Measurements from ENCODE around the gene PRR12. TPM values are rescaled to one million over a fixed set of nuclear protein-coding genes. Genes with fewer than 3 reads are reported as not detected.

Gene PRR12
- total RNA-seq, 1 donor from 2014 or later: 32.0 TPM

DNA sequence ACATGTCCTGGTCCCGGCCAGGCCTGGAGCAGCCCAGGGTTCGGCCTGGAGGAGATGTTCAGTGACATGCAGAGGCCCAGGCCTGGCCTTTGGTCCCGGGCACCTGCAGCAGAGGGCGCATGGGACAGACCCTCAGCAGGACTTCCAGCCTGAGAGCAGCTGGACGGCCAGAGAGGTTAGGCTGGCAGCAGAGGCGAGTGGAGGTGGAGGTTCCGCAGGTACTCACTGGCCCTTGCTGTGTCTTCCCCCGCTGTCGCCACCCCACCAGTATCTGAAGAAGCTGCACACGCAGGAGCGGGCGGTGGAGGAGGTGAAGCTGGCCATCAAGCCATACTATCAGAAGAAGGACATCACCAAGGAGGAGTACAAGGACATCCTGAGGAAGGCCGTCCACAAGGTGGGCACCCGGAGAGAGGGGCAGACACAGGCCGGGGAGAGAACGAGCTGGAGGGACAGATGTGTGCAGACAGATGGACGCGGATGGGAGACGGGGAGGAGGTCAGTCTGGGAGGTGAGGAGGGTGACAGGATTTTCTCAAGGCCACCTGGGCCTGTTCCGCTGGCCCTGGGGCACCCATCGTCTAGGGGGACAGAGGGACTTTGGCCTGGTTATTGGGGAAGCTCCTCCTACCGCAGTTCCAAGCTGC lies 66.6 kb downstream of the PRR12 start:
- Histone ChIP-seq H3K27ac (no peak overlapping the region), H3K27me3 (ENCODE audit: low read depth) (no peaks in the 10 kb centered on the region), H3K4me1 (no peaks in the 10 kb centered on the region), H3K9me3 (no peaks in the 10 kb centered on the region), H3K4me3 (no peak overlapping the region), H3K36me3 (peaks cover 100% of the 10 kb centered on the region)
- DNase-seq (no peak), ATAC-seq (no peak)
- TF ChIP-seq, protein P1, sequence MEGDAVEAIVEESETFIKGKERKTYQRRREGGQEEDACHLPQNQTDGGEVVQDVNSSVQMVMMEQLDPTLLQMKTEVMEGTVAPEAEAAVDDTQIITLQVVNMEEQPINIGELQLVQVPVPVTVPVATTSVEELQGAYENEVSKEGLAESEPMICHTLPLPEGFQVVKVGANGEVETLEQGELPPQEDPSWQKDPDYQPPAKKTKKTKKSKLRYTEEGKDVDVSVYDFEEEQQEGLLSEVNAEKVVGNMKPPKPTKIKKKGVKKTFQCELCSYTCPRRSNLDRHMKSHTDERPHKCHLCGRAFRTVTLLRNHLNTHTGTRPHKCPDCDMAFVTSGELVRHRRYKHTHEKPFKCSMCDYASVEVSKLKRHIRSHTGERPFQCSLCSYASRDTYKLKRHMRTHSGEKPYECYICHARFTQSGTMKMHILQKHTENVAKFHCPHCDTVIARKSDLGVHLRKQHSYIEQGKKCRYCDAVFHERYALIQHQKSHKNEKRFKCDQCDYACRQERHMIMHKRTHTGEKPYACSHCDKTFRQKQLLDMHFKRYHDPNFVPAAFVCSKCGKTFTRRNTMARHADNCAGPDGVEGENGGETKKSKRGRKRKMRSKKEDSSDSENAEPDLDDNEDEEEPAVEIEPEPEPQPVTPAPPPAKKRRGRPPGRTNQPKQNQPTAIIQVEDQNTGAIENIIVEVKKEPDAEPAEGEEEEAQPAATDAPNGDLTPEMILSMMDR (IDR thresholded peaks at IDR 0.05): no peak
- intact Hi-C loops (cut with DNase I): no loop called here

DNA sequence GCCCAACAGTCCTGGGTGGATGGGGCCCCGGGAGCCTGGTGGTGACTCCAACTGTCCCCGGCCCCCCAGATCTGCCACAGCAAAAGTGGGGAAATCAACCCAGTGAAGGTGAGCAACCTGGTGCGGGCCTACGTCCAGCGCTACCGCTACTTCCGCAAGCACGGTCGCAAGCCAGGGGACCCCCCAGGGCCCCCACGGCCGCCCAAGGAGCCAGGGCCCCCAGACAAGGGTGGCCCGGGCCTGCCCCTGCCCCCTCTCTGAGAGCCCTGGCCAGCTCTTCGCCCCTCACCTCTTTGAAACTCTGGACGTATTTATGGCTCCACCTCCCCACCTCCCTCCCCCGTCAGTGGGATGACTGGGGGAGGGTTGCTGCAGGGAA lies 67.1 kb downstream of the PRR12 start:
- H3K4me3 ChIP-seq: no peak overlapping the region
- H3K36me3 ChIP-seq: peaks cover 100% of the 10 kb centered on the region
- H3K9me3 ChIP-seq: no peaks in the 10 kb centered on the region
- no peak for DNase-seq
- ATAC-seq: no peak
- peaks cover 2% of the 10 kb centered on the region for H3K4me1 ChIP-seq
- H3K27me3 ChIP-seq (ENCODE audit: low read depth): no peaks in the 10 kb centered on the region
- H3K27ac ChIP-seq: no peak overlapping the region
- TF ChIP-seq, protein P1 (IDR thresholded peaks at IDR 0.05): no peak
- intact Hi-C loops (cut with DNase I): no loop called here

DNA sequence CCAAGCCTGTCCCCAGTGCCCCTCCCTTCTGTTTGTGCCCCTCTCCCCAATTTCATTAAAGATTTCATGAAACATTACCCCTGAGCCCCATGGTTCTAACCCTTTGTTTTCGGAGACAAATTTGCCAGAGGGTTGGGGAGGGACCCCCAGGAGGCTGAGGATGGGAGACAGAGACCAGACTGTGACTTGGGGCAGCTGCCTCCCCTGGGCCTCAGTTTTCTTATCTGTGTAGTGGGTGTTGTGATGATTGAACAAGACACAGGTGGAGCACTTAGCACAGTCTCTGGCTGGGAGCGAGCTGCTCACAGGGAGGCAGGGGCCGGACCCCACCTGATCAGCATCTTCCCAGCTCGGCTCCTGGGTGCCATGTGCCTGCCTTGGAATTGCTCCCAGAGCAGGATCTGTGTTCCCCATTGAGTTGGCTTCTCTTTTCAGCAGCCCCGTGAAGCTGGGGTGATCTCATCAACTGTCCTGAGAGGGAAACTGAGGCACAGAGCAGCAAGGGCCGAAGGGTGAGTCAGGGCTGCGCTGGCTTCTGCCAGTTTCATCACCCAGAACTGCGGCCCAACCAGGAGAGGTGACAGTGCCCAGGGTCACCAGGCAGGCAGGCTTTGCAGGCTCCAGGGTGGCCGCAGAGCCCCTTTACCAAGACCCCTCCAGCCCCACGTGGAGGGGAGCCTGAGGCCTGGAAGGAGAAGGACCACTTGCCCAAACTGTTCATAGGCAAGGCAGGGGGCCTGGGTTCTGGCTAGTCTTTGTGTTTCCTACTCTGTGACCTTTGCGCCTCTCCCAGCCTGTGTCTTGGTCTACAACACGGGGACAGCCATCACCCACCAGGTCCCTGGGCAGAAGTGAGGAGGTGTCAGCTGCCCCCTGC lies 67.8 kb downstream of the PRR12 start:
- TF ChIP-seq, protein P1 (IDR thresholded peaks at IDR 0.05): no peak
- ATAC-seq (no peak), DNase-seq (no peak)
- Histone ChIP-seq H3K36me3 (peaks cover 94% of the 10 kb centered on the region), H3K4me1 (peaks cover 8% of the 10 kb centered on the region), H3K9me3 (no peaks in the 10 kb centered on the region), H3K4me3 (no peak overlapping the region), H3K27ac (no peak overlapping the region), H3K27me3 (ENCODE audit: low read depth) (no peaks in the 10 kb centered on the region)
- intact Hi-C loops (cut with DNase I): no loop called here

DNA sequence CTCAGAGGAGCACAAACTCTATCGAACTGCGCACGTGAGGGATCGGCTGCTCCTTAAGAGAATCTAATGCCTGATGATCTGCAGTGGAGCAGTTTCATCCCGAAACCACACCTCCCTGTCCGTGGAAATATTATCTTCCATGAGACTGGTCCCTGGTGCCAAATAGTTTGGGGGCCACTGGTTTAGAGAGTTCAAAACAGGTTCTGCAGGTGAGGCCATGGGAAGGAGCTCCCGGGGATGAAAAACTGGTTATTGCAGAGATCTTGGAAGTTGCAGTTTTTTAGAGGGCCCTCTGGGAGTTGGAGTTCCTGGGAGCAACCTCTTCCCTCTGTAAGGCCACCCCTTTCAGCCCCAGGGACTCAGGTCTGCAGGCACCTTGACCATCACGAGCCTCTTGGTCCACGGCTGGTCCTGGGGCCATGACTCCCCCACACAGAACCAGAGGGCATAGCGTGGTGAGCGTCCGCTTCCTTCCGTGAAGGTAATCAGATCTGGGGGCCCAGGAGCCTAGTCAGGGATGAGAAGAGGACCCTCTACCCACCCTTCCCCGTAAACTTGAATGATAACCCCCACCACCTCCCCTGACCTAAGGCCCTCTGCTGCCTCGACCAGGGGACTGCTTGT lies 69.5 kb downstream of the PRR12 start:
- Histone ChIP-seq H3K27ac (no peak overlapping the region), H3K4me1 (peaks cover 12% of the 10 kb centered on the region), H3K9me3 (no peaks in the 10 kb centered on the region), H3K27me3 (ENCODE audit: low read depth) (no peaks in the 10 kb centered on the region), H3K4me3 (no peak overlapping the region), H3K36me3 (peaks cover 78% of the 10 kb centered on the region)
- TF ChIP-seq, protein P1 (IDR thresholded peaks at IDR 0.05): no peak
- intact Hi-C loops (cut with DNase I): no loop called here
- ATAC-seq (no peak), DNase-seq (no peak)

DNA sequence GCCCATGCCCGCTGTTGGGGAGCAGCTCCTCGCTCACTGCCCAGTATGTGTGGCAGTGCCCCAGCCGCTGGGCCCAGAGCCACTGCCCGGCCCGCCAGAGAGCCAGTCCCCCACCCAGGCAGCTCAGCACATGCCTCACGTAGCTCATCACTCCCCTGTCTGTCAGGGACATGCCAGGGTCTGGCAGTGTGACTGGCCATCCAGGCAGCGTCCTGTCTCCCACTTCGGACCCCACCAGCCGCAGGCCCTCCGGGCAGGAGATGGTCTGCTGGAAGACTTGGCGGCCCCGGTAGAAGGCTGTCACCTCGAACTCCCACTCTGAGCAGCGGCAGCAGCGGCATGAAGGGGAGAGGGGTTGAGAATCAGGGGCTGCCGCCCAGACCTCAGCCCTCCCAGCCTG lies 71.0 kb downstream of the PRR12 start:
- TF ChIP-seq, protein P1 (IDR thresholded peaks at IDR 0.05): no peak
- no peaks in the 10 kb centered on the region for H3K9me3 ChIP-seq
- ATAC-seq (no peak), DNase-seq (no peak)
- no peak overlapping the region for H3K27ac ChIP-seq
- peaks cover 62% of the 10 kb centered on the region for H3K36me3 ChIP-seq
- H3K27me3 ChIP-seq (ENCODE audit: low read depth): no peaks in the 10 kb centered on the region
- H3K4me1 ChIP-seq: peaks cover 23% of the 10 kb centered on the region
- no peak overlapping the region for H3K4me3 ChIP-seq
- intact Hi-C loops (cut with DNase I): no loop called here
